IMR-90 (cell line): ENCODE data around the gene TRABD2A. TPM values are rescaled to one million over a fixed set of nuclear protein-coding genes. Genes with fewer than 3 reads are reported as not detected.

ENCODE experiments used
- ATAC-seq: fragments of 200-7000 bp; cut with Tn5 transposase; 2 replicates; pipeline ENCODE4 v1.9.1; 2020; ENCODE audit warnings: low read depth, mild to moderate bottlenecking, moderate library complexity
- BruUV-seq: library from RNA; stranded (reverse); fragments of 400-500 nt; replicated peaks from 2 replicates; lab custom pipeline; 2021; lab: Mats Ljungman, UMichigan
- CTCF ChIA-PET: fragments of 300-600 bp; formaldehyde crosslinking; extraction: SDS; loops from one replicate; lab custom pipeline; 2021; ENCODE audit warnings: antibody characterized with exemption; lab: Yijun Ruan, JAX
- POLR2A ChIA-PET: fragments of 300-600 bp; sonication (Branson Sonifier 250); formaldehyde crosslinking; loops from one replicate; lab custom pipeline; 2022; ENCODE audit warnings: antibody characterized with exemption; ENCODE audit not compliant: unreplicated experiment; lab: Charles Lee
- DNase-seq: peaks from one replicate; pipeline ENCODE4 v3.0.0; 2013
- H2AFZ ChIP-seq: replicated peaks from 2 replicates; pipeline ENCODE3; 2013; ENCODE audit warnings: low read length, mild to moderate bottlenecking; ENCODE audit not compliant: poor library complexity
- H2AK5ac ChIP-seq: 2 replicates; pipeline ENCODE4 v1.6.1; 2013; ENCODE audit warnings: low read depth, low read length, inconsistent platforms
- H2AK9ac ChIP-seq: replicated peaks from 2 replicates; pipeline ENCODE3; 2013; ENCODE audit warnings: mild to moderate bottlenecking, low read depth, low read length, moderate library complexity; ENCODE audit not compliant: poor library complexity
- H2BK120ac ChIP-seq: 2 replicates; pipeline ENCODE4 v1.6.1; 2013; ENCODE audit warnings: low read depth, low read length, inconsistent platforms
- H2BK15ac ChIP-seq: 3 replicates; pipeline ENCODE4 v1.6.1; 2013; ENCODE audit warnings: low read depth, low read length, inconsistent platforms
- H2BK20ac ChIP-seq: 2 replicates; pipeline ENCODE4 v1.6.1; 2013; ENCODE audit warnings: low read depth, mild to moderate bottlenecking, inconsistent platforms, low read length, moderate library complexity
- H2BK5ac ChIP-seq: 2 replicates; pipeline ENCODE4 v1.6.1; 2013; ENCODE audit warnings: mild to moderate bottlenecking, low read depth, low read length, inconsistent platforms; ENCODE audit not compliant: poor library complexity, severe bottlenecking
- H3K14ac ChIP-seq: replicated peaks from 2 replicates; pipeline ENCODE4 v1.6.1; 2013; ENCODE audit warnings: low read depth, low read length, inconsistent platforms
- H3K18ac ChIP-seq: 2 replicates; pipeline ENCODE4 v1.6.1; 2013; ENCODE audit warnings: low read depth, low read length, control low read depth
- H3K23ac ChIP-seq: 2 replicates; pipeline ENCODE4 v1.6.1; 2013; ENCODE audit warnings: low read depth, low read length, inconsistent platforms
- H3K27ac ChIP-seq: 2 replicates; pipeline ENCODE4 v1.5.1; 2013; ENCODE audit warnings: mild to moderate bottlenecking, control low read depth, low read length; ENCODE audit not compliant: insufficient read depth
- H3K27me3 ChIP-seq: 2 replicates; pipeline ENCODE4 v1.6.1; 2013; ENCODE audit warnings: low read length; ENCODE audit not compliant: control insufficient read depth, insufficient read depth
- H3K36me3 ChIP-seq: 2 replicates; pipeline ENCODE4 v1.6.1; 2013; ENCODE audit warnings: low read length, mixed read lengths; ENCODE audit not compliant: control insufficient read depth, insufficient read depth
- H3K4ac ChIP-seq: 2 replicates; pipeline ENCODE4 v1.6.1; 2013; ENCODE audit warnings: low read depth, low read length, inconsistent platforms
- H3K4me1 ChIP-seq: 2 replicates; pipeline ENCODE4 v1.6.1; 2013; ENCODE audit warnings: low read length, mixed read lengths; ENCODE audit not compliant: control insufficient read depth, insufficient read depth
- H3K4me2 ChIP-seq: 2 replicates; pipeline ENCODE4 v1.6.1; 2013; ENCODE audit warnings: low read depth, mild to moderate bottlenecking, control low read depth, low read length, moderate library complexity
- H3K4me3 ChIP-seq: 2 replicates; pipeline ENCODE4 v1.5.1; 2013; ENCODE audit warnings: low read depth, mild to moderate bottlenecking, control low read depth, low read length, moderate library complexity; ENCODE audit not compliant: insufficient read depth
- H3K56ac ChIP-seq: 2 replicates; pipeline ENCODE4 v1.6.1; 2013; ENCODE audit warnings: low read length, inconsistent platforms; ENCODE audit not compliant: insufficient read depth; ENCODE audit errors: extremely low read depth
- H3K79me1 ChIP-seq, 2 experiments: 2 replicates each; pipeline ENCODE4 v1.6.1; 2013; ENCODE audit warnings: low read length in 2 of 2, inconsistent platforms in 1 of 2, low read depth in 1 of 2
- H3K9ac ChIP-seq: 2 replicates; pipeline ENCODE4 v1.6.1; 2013; ENCODE audit warnings: low read depth, low read length, control low read depth
- H3K9me1 ChIP-seq: 2 replicates; pipeline ENCODE4 v1.6.1; 2013; ENCODE audit warnings: low read length, inconsistent platforms; ENCODE audit not compliant: insufficient read depth
- H3K9me3 ChIP-seq: 2 replicates; pipeline ENCODE4 v1.6.1; 2013; ENCODE audit warnings: low read length; ENCODE audit not compliant: control insufficient read depth, insufficient read depth
- H4K20me1 ChIP-seq: 2 replicates; pipeline ENCODE4 v1.6.1; 2013; ENCODE audit warnings: low read length, inconsistent platforms; ENCODE audit not compliant: insufficient read depth
- H4K5ac ChIP-seq: 2 replicates; pipeline ENCODE4 v1.6.1; 2013; ENCODE audit warnings: mild to moderate bottlenecking, low read depth, low read length, control low read depth
- H4K8ac ChIP-seq, 2 experiments: 2 replicates each; pipeline ENCODE4 v1.6.1; 2013; ENCODE audit warnings: low read depth in 2 of 2, low read length in 2 of 2, control low read depth in 1 of 2, inconsistent platforms in 1 of 2
- H4K91ac ChIP-seq: 2 replicates; pipeline ENCODE4 v1.6.1; 2013; ENCODE audit warnings: low read depth, low read length, inconsistent platforms; ENCODE audit not compliant: insufficient read depth
- BHLHE40 ChIP-seq: fragments of 150-350 bp; IDR thresholded peaks from 2 replicates; pipeline ENCODE4 v1.6.1; 2016; ENCODE audit warnings: mild to moderate bottlenecking, low read depth, low read length
- CEBPB ChIP-seq: IDR thresholded peaks from 2 replicates; pipeline ENCODE4 v1.6.1; 2012; ENCODE audit warnings: low read depth, low read length, improper control_type of control experiment
- CHD1 ChIP-seq: IDR thresholded peaks from 2 replicates; pipeline ENCODE4 v1.6.1; 2012; ENCODE audit warnings: low read depth, low read length, improper control_type of control experiment
- FOS ChIP-seq: fragments of 150-350 bp; IDR thresholded peaks from 2 replicates; pipeline ENCODE4 v1.6.1; 2016; ENCODE audit warnings: low read depth, low read length
- MAFK ChIP-seq: IDR thresholded peaks from 2 replicates; pipeline ENCODE4 v1.6.1; 2012; ENCODE audit warnings: low read depth, low read length, improper control_type of control experiment
- MAZ ChIP-seq: IDR thresholded peaks from 2 replicates; pipeline ENCODE4 v1.6.1; 2012; ENCODE audit warnings: low read depth, mild to moderate bottlenecking, low read length, improper control_type of control experiment, moderate library complexity, borderline replicate concordance
- MXI1 ChIP-seq: IDR thresholded peaks from 2 replicates; pipeline ENCODE4 v1.6.1; 2012; ENCODE audit warnings: low read depth, mild to moderate bottlenecking, low read length, moderate library complexity, borderline replicate concordance
- NFE2L2 ChIP-seq: fragments of 150-350 bp; IDR thresholded peaks from 2 replicates; pipeline ENCODE4 v1.6.1; 2016; ENCODE audit warnings: low read depth, mild to moderate bottlenecking, low read length
- POLR2A ChIP-seq: IDR thresholded peaks from 2 replicates; pipeline ENCODE4 v1.6.1; 2012; ENCODE audit warnings: mild to moderate bottlenecking, low read depth, low read length
- RAD21 ChIP-seq: IDR thresholded peaks from 2 replicates; pipeline ENCODE4 v1.6.1; 2012; ENCODE audit warnings: low read length, improper control_type of control experiment
- RCOR1 ChIP-seq: IDR thresholded peaks from 2 replicates; pipeline ENCODE4 v1.6.1; 2012; ENCODE audit warnings: mild to moderate bottlenecking, low read length, improper control_type of control experiment; ENCODE audit not compliant: insufficient replicate concordance
- RFX5 ChIP-seq: IDR thresholded peaks from 2 replicates; pipeline ENCODE4 v1.8.0; 2012; ENCODE audit warnings: low read depth, mild to moderate bottlenecking, low read length, moderate library complexity
- SMC3 ChIP-seq: fragments of 150-350 bp; IDR thresholded peaks from 2 replicates; pipeline ENCODE4 v1.6.1; 2016; ENCODE audit warnings: low read depth, mild to moderate bottlenecking, antibody characterized with exemption, low read length, moderate library complexity
- WGBS, 2 experiments: methylation state at CpG; one replicate each; pipeline versions ENCODE4 v1.1.5 to v1.1.7; 2013; ENCODE audit warnings: missing lambda C conversion rate in 2 of 2; ENCODE audit not compliant: insufficient read length in 1 of 2; ENCODE audit errors: extremely low coverage in 2 of 2; 5-methylcytosine and 5-hydroxymethylcytosine counted together
- dilution Hi-C: fragments of 300-500 bp; cut with HindIII; formaldehyde crosslinking; loops from one replicate; pipeline ENCODE4 v1.14.3; 2018; ENCODE audit warnings: low sequenced_read_pairs; ENCODE audit not compliant: unreplicated experiment
- in situ Hi-C: fragments of 300-500 bp; cut with MboI; formaldehyde crosslinking; loops from 3 replicates; pipeline ENCODE4 v1.14.3; 2019; ENCODE audit warnings: low sequenced_read_pairs, inconsistent platforms, mixed read lengths
- intact Hi-C: fragments of 100-400 bp; cut with micrococcal nuclease; formaldehyde crosslinking; loops from 2 replicates; pipeline ENCODE4 v1.10.0; 2022
- polyA plus RNA-seq, 3 experiments: library from polyadenylated mRNA; depleted of rRNA; stranded (reverse); fragments of >200 nt; gene quantifications; 2 replicates each; pipeline ENCODE4 v1.2.3, GENCODE V29; 2012; ENCODE audit warnings: low replicate concordance in 1 of 3
- total RNA-seq: library from RNA; depleted of rRNA; stranded (reverse); fragments of >200 nt; gene quantifications from 2 replicates; pipeline ENCODE4 v1.2.3, GENCODE V29; 2012
- TF ChIP-seq, protein P1 (sequence below): conservative IDR thresholded peaks from 2 replicates; pipeline ENCODE4 v1.5.1; 2012; ENCODE audit warnings: mild to moderate bottlenecking, low read depth, low read length, improper control_type of control experiment
- TF ChIP-seq, protein P2 (sequence below): fragments of 150-350 bp; IDR thresholded peaks from 2 replicates; pipeline ENCODE4 v1.6.1; 2016; ENCODE audit warnings: low read depth, mild to moderate bottlenecking, low read length, moderate library complexity, borderline replicate concordance
- TF ChIP-seq, protein P3 (sequence below): fragments of 150-350 bp; IDR thresholded peaks from 2 replicates; pipeline ENCODE4 v1.6.1; 2017; ENCODE audit warnings: mild to moderate bottlenecking, antibody characterized with exemption, low read length, low read depth

The TRABD2A gene
- total and polyA plus RNA-seq, 2 of the 4 experiments (the other 2 are of a cell fraction), result 17.6 to 20.3 TPM

DNA sequence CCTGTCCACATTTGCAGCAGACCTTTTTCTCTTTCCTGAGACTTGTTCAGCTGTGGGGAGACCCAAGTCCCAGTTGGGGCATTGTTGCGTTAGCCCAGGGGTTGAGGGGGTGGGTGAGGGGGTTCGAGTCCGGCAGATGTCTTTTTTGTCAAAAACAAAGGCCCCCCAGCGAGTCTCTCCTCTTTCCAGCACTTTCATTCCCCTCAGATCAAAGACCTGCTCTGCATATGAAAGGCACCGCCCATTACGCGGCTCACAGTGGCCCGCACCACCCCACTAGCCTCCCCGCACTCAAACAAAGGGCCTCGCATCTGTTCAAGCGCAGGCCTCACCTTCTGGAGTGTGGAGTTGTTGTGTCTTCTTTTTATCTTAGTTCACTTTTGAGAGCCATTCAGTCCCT, 25.2 kb downstream of the TRABD2A start:
- no peak overlapping the region for H3K18ac ChIP-seq
- H3K23ac ChIP-seq, result no peak overlapping the region
- peaks cover 5% of the 10 kb centered on the region; the same call in 1 of the 2 replicates for H3K9me1 ChIP-seq
- H2BK20ac ChIP-seq, result no peak overlapping the region
- dilution Hi-C loops (no loop called here), intact Hi-C loops (loop anchor here (5.0 kb wide), 1 partner anchor 223 kb away; no protein-coding TSS in a partner anchor), in situ Hi-C loops (loop anchor here (25.0 kb wide), 1 partner anchor 818 kb away; no protein-coding TSS in a partner anchor)
- no peak overlapping the region for H4K8ac ChIP-seq
- peaks cover 12 to 19% of the 10 kb centered on the region in 2 experiments for H3K79me1 ChIP-seq
- no peak overlapping the region for H3K56ac ChIP-seq
- no peak overlapping the region for H3K14ac ChIP-seq
- no peak overlapping the region for H3K4me3 ChIP-seq
- no peaks in the 10 kb centered on the region for H3K36me3 ChIP-seq
- no peak overlapping the region for H3K4ac ChIP-seq
- ATAC-seq (no peak), DNase-seq (no peak)
- H3K9me3 ChIP-seq, result no peaks in the 10 kb centered on the region
- ChIA-PET CTCF (no interaction called here), POLR2A (no interaction called here)
- H3K27me3 ChIP-seq, result no peaks in the 10 kb centered on the region
- H4K5ac ChIP-seq, result no peak overlapping the region
- H2BK5ac ChIP-seq, result no peak overlapping the region
- H2AK5ac ChIP-seq, result no peak overlapping the region
- H3K4me1 ChIP-seq, result no peaks in the 10 kb centered on the region; the same call in 1 of the 2 replicates
- BruUV-seq, result no TSS peak
- H4K20me1 ChIP-seq, result no peaks in the 10 kb centered on the region; the same call in 1 of the 2 replicates
- H2AK9ac ChIP-seq, result no peak overlapping the region
- H2BK120ac ChIP-seq, result no peak overlapping the region
- no CpG with 5 or more reads among the region's 11 CpGs for WGBS, 2 experiments
- H3K9ac ChIP-seq, result no peak overlapping the region
- TF ChIP-seq, protein P1, sequence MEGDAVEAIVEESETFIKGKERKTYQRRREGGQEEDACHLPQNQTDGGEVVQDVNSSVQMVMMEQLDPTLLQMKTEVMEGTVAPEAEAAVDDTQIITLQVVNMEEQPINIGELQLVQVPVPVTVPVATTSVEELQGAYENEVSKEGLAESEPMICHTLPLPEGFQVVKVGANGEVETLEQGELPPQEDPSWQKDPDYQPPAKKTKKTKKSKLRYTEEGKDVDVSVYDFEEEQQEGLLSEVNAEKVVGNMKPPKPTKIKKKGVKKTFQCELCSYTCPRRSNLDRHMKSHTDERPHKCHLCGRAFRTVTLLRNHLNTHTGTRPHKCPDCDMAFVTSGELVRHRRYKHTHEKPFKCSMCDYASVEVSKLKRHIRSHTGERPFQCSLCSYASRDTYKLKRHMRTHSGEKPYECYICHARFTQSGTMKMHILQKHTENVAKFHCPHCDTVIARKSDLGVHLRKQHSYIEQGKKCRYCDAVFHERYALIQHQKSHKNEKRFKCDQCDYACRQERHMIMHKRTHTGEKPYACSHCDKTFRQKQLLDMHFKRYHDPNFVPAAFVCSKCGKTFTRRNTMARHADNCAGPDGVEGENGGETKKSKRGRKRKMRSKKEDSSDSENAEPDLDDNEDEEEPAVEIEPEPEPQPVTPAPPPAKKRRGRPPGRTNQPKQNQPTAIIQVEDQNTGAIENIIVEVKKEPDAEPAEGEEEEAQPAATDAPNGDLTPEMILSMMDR, result no peak
- TF ChIP-seq RCOR1 (no peak), FOS (no peak), RAD21 (no peak), RFX5 (no peak), CEBPB (no peak), POLR2A (no peak), BHLHE40 (no peak), MXI1 (no peak), MAFK (no peak), CHD1 (no peak), MAZ (no peak), SMC3 (no peak), NFE2L2 (no peak)
- TF ChIP-seq, protein P2, sequence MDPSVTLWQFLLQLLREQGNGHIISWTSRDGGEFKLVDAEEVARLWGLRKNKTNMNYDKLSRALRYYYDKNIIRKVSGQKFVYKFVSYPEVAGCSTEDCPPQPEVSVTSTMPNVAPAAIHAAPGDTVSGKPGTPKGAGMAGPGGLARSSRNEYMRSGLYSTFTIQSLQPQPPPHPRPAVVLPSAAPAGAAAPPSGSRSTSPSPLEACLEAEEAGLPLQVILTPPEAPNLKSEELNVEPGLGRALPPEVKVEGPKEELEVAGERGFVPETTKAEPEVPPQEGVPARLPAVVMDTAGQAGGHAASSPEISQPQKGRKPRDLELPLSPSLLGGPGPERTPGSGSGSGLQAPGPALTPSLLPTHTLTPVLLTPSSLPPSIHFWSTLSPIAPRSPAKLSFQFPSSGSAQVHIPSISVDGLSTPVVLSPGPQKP, result no peak
- TF ChIP-seq, protein P3, sequence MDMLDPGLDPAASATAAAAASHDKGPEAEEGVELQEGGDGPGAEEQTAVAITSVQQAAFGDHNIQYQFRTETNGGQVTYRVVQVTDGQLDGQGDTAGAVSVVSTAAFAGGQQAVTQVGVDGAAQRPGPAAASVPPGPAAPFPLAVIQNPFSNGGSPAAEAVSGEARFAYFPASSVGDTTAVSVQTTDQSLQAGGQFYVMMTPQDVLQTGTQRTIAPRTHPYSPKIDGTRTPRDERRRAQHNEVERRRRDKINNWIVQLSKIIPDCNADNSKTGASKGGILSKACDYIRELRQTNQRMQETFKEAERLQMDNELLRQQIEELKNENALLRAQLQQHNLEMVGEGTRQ, result no peak
- H3K4me2 ChIP-seq, result no peak overlapping the region
- H3K27ac ChIP-seq, result no peak overlapping the region
- no peak overlapping the region for H2BK15ac ChIP-seq
- H4K91ac ChIP-seq, result no peak overlapping the region
- no peak overlapping the region for H2AFZ ChIP-seq
